Measurements from ENCODE around the gene SDF4.

GRCh38 chr1:1200876-1201810 is 30.7 kb downstream of the SDF4 start:
- TF ChIP-seq POLR2A (IDR thresholded peaks at IDR 0.05): no peak
- TF ChIP-seq CTCF (IDR thresholded peaks at IDR 0.05): no peak
- no peak for TF ChIP-seq EP300 (IDR thresholded peaks at IDR 0.05)
